Stimulated activated CD4-positive, alpha-beta T cell treated with anti-CD3 and anti-CD28 coated beads, Interleukin-1b, Interleukin-23, amount 100 ng/mL, for 4 hours (primary cell): ENCODE data around the gene ATP1A3.

Source experiments
- DNase-seq, 2 donors: peaks; one replicate each; pipeline ENCODE4 v3.0.0-alpha.2; 2020; ENCODE audit warnings: low read depth in 2 of 2

The ATP1A3 gene

GRCh38 chr19:41928754-41929535 is 65.1 kb downstream of the ATP1A3 start:
- DNase-seq: no peak

- no peak for DNase-seq
Measured at GRCh38 chr19:41928221-41928683, 65.8 kb downstream of the ATP1A3 start, which contains the start of gene ERFL. Gene ERFL (minus strand): TSS chr19:41928449. CDS start chr19:41912919, 15,530 bp downstream.

DNA sequence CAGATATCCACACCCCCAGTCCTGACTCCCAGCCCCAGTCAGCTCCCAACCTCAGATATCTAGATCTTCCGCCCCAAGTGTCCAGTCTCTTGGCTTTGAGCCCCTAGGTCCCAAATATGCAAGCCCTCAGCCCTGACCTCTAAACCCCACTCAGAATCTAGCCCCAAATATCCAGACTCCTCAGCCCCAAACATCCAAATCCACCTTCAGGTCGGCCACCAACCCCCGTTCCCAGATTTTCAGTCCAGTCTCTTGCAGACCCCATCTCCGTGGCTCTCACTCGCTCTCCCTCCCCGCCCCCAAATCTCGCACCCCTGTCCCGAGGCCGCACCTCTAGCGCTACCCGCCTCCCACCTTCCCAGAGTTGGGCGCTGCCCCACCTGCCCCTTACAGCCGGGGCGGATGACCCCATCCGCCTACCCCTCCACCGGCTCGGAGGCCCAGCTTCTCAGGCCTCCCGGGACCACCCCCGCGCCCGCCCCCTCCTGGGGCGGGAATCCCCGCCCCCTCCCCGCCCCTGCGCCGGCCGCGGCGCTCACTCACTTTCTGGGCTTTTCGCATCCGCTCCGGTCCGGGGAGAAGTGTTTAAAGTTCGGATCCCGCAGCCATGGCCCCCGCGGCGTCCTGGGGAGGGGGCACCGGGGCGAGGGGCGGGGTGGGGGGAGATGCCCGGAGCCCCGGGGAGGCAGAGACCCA is 66.4 kb downstream of the ATP1A3 start:
- DNase-seq: no peak

GRCh38 chr19:41926763-41927496 is 67.1 kb downstream of the ATP1A3 start:
- no peak for DNase-seq

DNA sequence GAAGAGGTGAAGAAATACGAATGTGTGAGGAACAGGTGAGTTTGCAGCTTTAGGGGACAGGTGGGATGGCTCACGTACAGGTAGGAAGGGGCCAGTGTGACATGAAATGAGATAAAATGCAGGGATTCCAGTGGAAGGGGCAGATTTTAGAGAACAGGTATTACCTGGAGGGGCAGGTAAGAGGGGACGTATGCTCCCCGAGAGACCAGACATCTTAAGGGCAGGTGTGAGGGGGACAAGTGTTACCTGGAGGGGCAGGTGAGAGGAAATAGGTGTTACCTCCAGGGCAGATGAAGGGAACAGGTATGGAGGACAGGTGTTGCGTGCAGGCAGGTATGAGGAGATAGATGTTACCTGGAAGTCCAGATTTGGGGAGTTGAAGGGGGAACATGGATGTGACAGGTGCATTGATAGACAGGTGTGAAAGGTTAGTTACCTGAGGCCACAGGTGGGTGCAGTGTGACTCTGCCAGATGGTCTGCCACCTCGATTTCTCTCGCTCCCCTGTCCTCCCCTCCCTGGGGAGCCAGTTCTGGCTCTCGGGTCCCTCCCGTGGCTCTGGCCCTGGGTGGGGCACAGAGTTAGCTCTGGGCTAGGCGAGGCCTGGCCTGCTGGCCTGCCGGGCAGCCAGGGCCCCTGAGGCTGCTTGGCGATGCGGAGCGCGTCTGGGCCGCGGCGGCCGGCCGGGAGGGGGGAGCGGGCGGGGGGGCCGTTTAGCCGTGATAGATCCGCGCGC is 67.8 kb downstream of the ATP1A3 start:
- DNase-seq: no peak

GRCh38 chr19:41925208-41926003 is 68.6 kb downstream of the ATP1A3 start:
- DNase-seq: no peak

DNA sequence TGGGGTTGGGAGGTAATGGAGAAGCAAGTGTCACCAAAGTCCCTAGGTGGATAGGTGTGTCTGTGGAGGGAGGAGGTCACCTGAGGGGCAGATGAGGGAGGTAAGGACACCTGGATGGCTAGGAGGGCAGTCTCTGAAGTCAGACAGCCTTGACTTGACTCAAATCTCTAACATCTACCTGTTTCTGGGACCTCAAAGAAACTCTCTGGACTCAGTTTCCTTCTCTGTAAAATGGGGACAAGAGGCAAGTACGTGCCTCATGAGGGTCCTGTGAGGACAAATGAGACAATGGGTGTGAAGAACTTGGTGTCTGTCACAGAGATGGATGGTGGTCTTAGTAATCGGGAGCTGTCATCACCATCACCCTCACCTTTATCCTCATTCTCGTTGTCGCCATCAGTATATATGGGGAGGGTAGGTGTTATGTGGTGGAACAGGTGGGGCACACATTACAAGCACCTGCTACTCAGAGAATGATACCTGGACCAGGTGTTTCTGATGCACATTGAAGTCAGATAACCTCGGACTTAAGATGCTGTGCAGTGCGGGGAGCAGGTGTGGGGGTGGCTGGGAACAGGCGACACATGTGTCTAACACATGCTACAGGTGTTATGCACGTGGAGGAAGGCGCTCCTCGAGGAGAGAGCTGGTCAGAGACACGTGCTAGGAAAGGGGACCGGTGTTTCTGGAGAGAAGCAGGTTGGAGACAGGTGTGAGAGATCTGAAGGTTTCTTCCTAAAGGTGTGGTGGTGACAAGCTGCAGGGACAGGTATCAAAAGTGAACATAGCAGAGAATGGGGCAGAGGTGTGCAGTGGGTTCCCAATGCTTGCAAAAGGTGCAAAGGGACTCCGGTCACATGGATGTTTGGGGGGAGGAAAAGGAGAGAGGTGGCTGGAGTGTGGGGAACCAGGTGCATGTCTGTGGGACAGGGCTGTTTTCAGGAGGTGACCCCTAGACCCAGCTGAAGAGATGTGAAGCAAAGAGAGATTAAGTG is 69.6 kb downstream of the ATP1A3 start:
- DNase-seq: no peak

DNA sequence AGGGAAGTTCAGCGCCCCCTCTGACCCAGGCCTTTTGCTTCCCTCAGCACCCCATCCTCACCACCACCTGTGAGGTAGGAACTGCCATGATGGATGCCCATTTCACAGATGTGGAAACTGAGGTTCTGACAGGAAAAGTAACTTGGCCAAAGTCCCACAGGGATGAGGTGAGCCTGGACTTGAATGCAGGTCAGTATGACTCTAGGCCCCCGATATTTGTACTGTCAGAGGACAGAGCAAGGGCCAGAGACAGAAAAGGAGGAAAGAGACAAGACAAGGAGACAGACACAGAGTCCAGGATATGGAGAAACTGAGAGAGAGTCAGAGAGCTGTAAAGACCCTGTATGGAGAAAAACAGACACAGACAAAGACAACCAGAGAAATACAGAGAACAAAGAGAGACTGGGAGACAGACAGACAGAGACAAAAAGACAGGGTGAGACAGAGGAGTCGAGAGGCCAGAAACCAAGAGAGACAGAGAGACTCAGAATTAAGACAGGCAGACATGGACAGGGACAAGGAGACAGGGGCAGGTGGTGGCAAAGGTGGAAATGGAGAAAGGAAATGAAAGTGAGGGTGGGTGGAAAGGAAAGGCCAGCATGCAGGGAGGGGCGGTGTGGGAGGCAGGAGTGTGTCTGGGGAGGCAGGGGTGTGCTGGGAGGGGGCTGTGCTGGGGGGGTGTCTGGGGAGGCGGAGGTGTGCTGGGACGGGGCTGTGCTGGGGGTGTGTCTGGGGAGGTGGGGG is 70.8 kb downstream of the ATP1A3 start:
- DNase-seq: no peak

DNA sequence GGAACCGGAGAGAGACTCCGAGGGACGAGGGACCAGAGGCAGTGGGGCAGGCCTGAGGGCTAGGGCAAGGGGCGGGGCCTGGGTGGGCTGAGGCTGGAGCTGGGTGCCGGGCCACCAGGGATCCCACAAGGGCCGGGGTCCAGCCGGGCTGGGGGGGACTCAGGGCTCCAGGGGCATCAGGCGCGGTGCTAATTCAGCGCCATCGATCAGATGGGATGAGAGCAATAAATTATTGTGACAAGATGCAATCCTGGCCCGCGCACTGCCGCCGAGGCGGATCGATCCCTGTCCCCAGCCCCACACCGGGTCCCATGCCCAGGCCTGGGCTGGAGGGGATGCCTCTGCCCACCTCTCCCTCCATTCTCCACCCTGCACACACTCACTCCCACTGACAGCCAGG is 71.4 kb downstream of the ATP1A3 start:
- no peak for DNase-seq

- no peak for DNase-seq
Measured at GRCh38 chr19:41921577-41922576, 72.2 kb downstream of the ATP1A3 start.

DNA sequence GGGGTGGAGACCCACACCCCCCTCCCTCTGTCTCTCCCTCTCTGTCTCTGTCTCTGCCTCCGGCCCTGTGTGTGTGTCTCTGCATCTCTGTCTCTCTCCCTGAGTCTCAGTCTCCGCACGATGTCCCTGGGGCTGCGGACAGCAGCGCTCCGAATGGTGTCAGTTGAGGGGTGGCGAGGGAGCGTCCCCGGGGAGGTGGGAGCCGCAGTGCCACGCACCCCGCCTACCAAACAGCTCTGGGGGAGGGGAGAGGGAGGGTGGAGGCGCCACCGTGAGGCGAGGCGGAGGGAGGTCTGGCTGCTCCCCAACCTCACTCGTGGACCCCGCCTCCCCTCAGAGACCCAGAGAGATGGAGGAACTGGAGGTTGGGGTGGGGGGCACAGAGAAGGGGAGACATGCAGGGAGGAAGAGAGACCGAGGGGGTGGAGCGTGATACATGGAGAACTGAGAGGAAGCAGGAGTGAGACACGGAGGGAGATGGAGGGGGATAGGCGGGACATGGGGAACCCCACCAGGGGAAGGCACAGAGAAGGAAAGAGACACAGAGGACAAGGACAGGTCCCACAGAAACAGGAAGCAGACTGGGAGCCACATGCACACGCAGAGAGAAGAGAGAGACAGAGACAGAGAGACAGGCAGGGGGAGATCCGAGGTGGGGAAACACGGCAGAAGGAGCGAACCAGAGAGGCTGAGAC is 73.0 kb downstream of the ATP1A3 start:
- no peak for DNase-seq

- no peak for DNase-seq
Measured at GRCh38 chr19:41919948-41920712, 73.9 kb downstream of the ATP1A3 start.

DNA sequence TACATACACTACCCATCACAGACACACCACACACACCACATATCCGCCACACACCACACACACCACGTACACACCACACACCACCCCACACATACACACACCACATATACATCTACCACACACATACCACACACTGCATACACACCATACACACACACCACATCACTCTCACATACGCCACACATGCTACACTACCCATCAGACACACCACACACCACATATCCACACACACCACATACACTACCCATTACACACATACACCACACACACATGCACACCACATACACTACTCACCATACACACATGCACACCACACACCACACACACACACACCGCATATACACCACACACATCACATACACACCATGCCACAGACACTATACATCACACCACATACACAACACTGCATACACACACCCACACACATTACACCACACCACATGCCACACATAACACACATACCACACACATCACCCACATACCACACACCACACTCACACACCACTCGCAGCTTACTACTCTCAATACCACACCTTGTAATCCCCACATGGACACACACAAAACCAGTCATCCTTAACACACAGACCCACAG is 75.3 kb downstream of the ATP1A3 start:
- DNase-seq: no peak

- DNase-seq: no peak
Measured at GRCh38 chr19:41918095-41918494, 75.9 kb downstream of the ATP1A3 start.

- DNase-seq: no peak
Measured at GRCh38 chr19:41917676-41918075, 76.4 kb downstream of the ATP1A3 start.
